Measurements from ENCODE around the gene ARHGAP44. TPM values are rescaled to one million over a fixed set of nuclear protein-coding genes. Genes with fewer than 3 reads are reported as not detected.

ARHGAP44 gene
- total and polyA plus RNA-seq, 2 experiments from 2014 or later: 4.6 to 5.4 TPM

DNA sequence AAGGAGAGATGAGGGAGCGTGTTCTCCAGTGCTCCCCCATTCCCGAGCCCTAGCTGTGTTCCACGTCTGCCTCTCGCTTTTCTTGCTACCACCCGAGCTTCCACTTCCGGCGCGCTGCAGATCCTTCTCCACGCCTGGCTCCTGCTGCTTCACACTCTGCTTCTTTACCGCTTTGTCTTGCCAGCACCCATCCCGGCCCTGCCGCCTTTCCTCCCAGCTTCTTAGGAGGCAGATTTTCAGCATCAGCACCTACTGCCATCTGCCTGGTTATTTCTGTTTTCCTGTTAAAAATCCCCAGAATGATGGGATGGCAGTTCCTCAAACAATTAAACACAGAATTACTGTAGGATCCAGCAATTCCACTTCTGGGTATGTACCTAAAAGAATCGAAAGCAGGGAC is 163.9 kb downstream of the ARHGAP44 start:
- no peaks in the 10 kb centered on the region for H3K4me1 ChIP-seq (ENCODE audit: insufficient read depth)
- no peak overlapping the region for H2AFZ ChIP-seq
- no peaks in the 10 kb centered on the region for H3K27me3 ChIP-seq
- no peak overlapping the region for H3K4me2 ChIP-seq
- no peak overlapping the region for H3K27ac ChIP-seq
- H3K79me2 ChIP-seq: no peaks in the 10 kb centered on the region
- H4K20me1 ChIP-seq (ENCODE audit: insufficient read depth, poor library complexity, severe bottlenecking): no peaks in the 10 kb centered on the region
- WGBS (ENCODE audit: low lambda C conversion rate, missing lambda C conversion rate): 96% methylated on average over 13 of the region's 13 CpGs
- no peaks in the 10 kb centered on the region for H3K9me3 ChIP-seq (ENCODE audit: low read depth)
- no peaks in the 10 kb centered on the region for H3K36me3 ChIP-seq (replicated peaks; ENCODE audit: insufficient read depth, low read depth)
- H3K4me3 ChIP-seq: no peak overlapping the region
- DNase-seq (ENCODE audit: low spot score): no peak
- H3K9me2 ChIP-seq (replicated peaks; ENCODE audit: insufficient read depth): no peaks in the 10 kb centered on the region
- TF ChIP-seq EZH2 (IDR thresholded peaks at IDR 0.05; ENCODE audit: borderline replicate concordance): no peak
- TF ChIP-seq EZH2phosphoT487 (IDR thresholded peaks at IDR 0.05; ENCODE audit: low read depth, severe bottlenecking, unreplicated experiment): no peak
- TF ChIP-seq, protein P1, sequence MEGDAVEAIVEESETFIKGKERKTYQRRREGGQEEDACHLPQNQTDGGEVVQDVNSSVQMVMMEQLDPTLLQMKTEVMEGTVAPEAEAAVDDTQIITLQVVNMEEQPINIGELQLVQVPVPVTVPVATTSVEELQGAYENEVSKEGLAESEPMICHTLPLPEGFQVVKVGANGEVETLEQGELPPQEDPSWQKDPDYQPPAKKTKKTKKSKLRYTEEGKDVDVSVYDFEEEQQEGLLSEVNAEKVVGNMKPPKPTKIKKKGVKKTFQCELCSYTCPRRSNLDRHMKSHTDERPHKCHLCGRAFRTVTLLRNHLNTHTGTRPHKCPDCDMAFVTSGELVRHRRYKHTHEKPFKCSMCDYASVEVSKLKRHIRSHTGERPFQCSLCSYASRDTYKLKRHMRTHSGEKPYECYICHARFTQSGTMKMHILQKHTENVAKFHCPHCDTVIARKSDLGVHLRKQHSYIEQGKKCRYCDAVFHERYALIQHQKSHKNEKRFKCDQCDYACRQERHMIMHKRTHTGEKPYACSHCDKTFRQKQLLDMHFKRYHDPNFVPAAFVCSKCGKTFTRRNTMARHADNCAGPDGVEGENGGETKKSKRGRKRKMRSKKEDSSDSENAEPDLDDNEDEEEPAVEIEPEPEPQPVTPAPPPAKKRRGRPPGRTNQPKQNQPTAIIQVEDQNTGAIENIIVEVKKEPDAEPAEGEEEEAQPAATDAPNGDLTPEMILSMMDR (IDR thresholded peaks at IDR 0.05; ENCODE audit: poor library complexity): no peak

DNA sequence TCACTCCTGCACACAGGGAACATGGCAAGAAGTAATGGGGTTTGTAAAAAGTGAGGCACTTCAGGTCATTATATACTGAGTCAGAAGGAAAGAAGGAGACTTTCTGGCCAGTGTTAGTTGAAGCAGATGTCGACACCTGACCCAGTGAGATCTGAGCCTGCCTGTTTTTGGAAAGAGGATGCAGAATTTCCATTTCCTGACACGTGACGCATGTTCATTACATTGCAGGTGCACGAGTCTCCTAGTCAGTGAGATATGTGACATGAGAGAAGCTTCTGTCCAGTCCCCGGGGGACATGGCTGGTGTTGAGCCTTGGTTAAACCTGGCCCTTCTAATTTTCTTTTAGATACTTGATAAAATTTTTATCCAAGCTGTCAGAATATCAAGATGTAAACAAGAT is 166.2 kb downstream of the ARHGAP44 start:
- Histone ChIP-seq H3K36me3 (replicated peaks; ENCODE audit: insufficient read depth, low read depth) (no peaks in the 10 kb centered on the region), H2AFZ (no peak overlapping the region), H3K79me2 (no peaks in the 10 kb centered on the region), H3K27ac (no peak overlapping the region), H3K4me3 (no peak overlapping the region), H3K9me3 (ENCODE audit: low read depth) (no peaks in the 10 kb centered on the region), H3K4me2 (no peak overlapping the region), H3K9me2 (replicated peaks; ENCODE audit: insufficient read depth) (no peaks in the 10 kb centered on the region), H3K27me3 (no peaks in the 10 kb centered on the region), H3K4me1 (ENCODE audit: insufficient read depth) (no peaks in the 10 kb centered on the region), H4K20me1 (ENCODE audit: insufficient read depth, poor library complexity, severe bottlenecking) (no peaks in the 10 kb centered on the region)
- no peak for TF ChIP-seq EZH2phosphoT487 (IDR thresholded peaks at IDR 0.05; ENCODE audit: low read depth, severe bottlenecking, unreplicated experiment)
- TF ChIP-seq EZH2 (IDR thresholded peaks at IDR 0.05; ENCODE audit: borderline replicate concordance): no peak
- TF ChIP-seq, protein P1 (IDR thresholded peaks at IDR 0.05; ENCODE audit: poor library complexity): no peak
- DNase-seq (ENCODE audit: low spot score): no peak
- WGBS (ENCODE audit: low lambda C conversion rate, missing lambda C conversion rate): 96% methylated on average over 5 of the region's 5 CpGs

DNA sequence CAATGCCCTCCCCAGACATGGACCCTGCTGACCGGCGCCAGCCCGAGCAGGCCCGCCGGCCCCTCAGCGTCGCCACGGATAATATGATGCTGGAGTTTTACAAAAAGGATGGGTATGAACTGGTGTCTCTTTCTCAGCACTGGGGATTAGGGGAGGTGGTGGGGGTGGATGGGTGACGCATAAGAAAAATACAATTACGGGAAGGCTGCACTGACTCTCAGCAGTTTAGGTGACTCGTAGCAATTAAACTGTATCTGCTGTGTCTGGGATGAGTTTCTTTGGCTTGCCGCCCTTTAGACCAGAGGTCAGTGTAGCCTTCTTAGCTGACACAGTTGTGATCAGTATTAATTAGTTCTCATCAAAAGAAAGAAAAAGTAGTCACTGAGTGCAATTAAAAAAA is 169.5 kb downstream of the ARHGAP44 start:
- Histone ChIP-seq H3K36me3 (replicated peaks; ENCODE audit: insufficient read depth, low read depth) (no peaks in the 10 kb centered on the region), H3K27me3 (no peaks in the 10 kb centered on the region), H3K27ac (no peak overlapping the region), H4K20me1 (ENCODE audit: insufficient read depth, poor library complexity, severe bottlenecking) (no peaks in the 10 kb centered on the region), H3K79me2 (no peaks in the 10 kb centered on the region), H3K4me3 (no peak overlapping the region), H3K4me1 (ENCODE audit: insufficient read depth) (no peaks in the 10 kb centered on the region), H2AFZ (no peak overlapping the region), H3K4me2 (no peak overlapping the region), H3K9me3 (ENCODE audit: low read depth) (no peaks in the 10 kb centered on the region), H3K9me2 (replicated peaks; ENCODE audit: insufficient read depth) (no peaks in the 10 kb centered on the region)
- no peak for DNase-seq (ENCODE audit: low spot score)
- TF ChIP-seq, protein P1 (IDR thresholded peaks at IDR 0.05; ENCODE audit: poor library complexity): no peak
- TF ChIP-seq EZH2 (IDR thresholded peaks at IDR 0.05; ENCODE audit: borderline replicate concordance): no peak
- 92% methylated on average over 12 of the region's 12 CpGs for WGBS (ENCODE audit: low lambda C conversion rate, missing lambda C conversion rate)

DNA sequence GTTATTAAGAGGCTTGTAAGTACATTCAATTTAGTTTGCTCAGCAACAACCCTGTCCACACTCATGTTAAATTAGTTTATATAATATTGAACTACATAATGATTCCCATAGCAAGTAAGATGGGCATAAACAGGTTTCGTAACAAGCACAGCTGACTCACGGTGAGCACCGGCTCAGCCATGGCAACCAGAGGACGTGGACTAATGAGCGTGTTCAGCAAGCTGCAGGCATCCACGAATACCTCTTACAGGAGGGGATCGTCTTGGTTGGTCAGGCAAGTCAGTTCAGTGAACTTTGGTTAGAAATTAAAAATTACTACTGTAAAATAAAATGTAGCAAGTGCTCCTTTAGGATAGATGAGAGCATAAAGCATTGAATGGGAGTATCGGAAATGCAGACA is 170.1 kb downstream of the ARHGAP44 start:
- Histone ChIP-seq H3K9me3 (ENCODE audit: low read depth) (no peaks in the 10 kb centered on the region), H4K20me1 (ENCODE audit: insufficient read depth, poor library complexity, severe bottlenecking) (no peaks in the 10 kb centered on the region), H3K4me3 (no peak overlapping the region), H3K9me2 (replicated peaks; ENCODE audit: insufficient read depth) (no peaks in the 10 kb centered on the region), H3K4me2 (no peak overlapping the region), H3K27me3 (no peaks in the 10 kb centered on the region), H3K27ac (no peak overlapping the region), H3K36me3 (replicated peaks; ENCODE audit: insufficient read depth, low read depth) (no peaks in the 10 kb centered on the region), H2AFZ (no peak overlapping the region), H3K4me1 (ENCODE audit: insufficient read depth) (no peaks in the 10 kb centered on the region), H3K79me2 (no peaks in the 10 kb centered on the region)
- no peak for DNase-seq (ENCODE audit: low spot score)
- whole genome bisulfite sequencing (ENCODE audit: low lambda C conversion rate, missing lambda C conversion rate): 93% methylated on average over 8 of the region's 8 CpGs
- TF ChIP-seq, protein P1 (IDR thresholded peaks at IDR 0.05; ENCODE audit: poor library complexity): no peak
- no peak for TF ChIP-seq EZH2phosphoT487 (IDR thresholded peaks at IDR 0.05; ENCODE audit: low read depth, severe bottlenecking, unreplicated experiment)
- no peak for TF ChIP-seq EZH2 (IDR thresholded peaks at IDR 0.05; ENCODE audit: borderline replicate concordance)
